Vagina (tissue), 2 donors: ENCODE data around the gene OLFML2A. TPM values are rescaled to one million over a fixed set of nuclear protein-coding genes. Genes with fewer than 3 reads are reported as not detected.

Experiments used
- DNase-seq, 2 donors: peaks; one replicate each; pipeline ENCODE4 v3.0.0-alpha.2; 2017; ENCODE audit errors: extremely low spot score in 2 of 2
- H3K27ac ChIP-seq: fragments of 200-600 bp; sonication (generic); one replicate; pipeline ENCODE4 v1.5.1; 2019
- H3K27me3 ChIP-seq: fragments of 200-600 bp; sonication (generic); one replicate; pipeline ENCODE4 v1.5.1; 2019
- H3K36me3 ChIP-seq, 2 donors: fragments of 200-600 bp; sonication (generic); one replicate each; pipeline ENCODE4 v1.5.1; 2017 to 2019
- H3K4me1 ChIP-seq: fragments of 200-600 bp; sonication (generic); one replicate; pipeline ENCODE4 v1.5.1; 2019
- H3K4me3 ChIP-seq, 2 donors: fragments of 200-600 bp; sonication (generic); 1 replicate in 1 of 2; 2 replicates in 1 of 2; pipeline ENCODE4 v1.5.1; 2016 to 2019
- H3K9me3 ChIP-seq: fragments of 200-600 bp; sonication (generic); one replicate; pipeline ENCODE4 v1.5.1; 2019
- POLR2A ChIP-seq, 2 donors: fragments of 450-650 bp; IDR thresholded peaks; one replicate each; pipeline ENCODE4 v1.6.1; 2017; ENCODE audit warnings: antibody characterized with exemption in 2 of 2, mild to moderate bottlenecking in 2 of 2, moderate library complexity in 2 of 2
- POLR2AphosphoS5 ChIP-seq, 2 donors: sonication (generic); formaldehyde crosslinking; IDR thresholded peaks; one replicate each; pipeline ENCODE4 v1.9.0; 2017; ENCODE audit warnings: antibody characterized with exemption in 2 of 2, mild to moderate bottlenecking in 2 of 2, low read depth in 1 of 2; ENCODE audit not compliant: insufficient read depth in 1 of 2
- intact Hi-C: fragments of 100-400 bp; cut with DNase I; formaldehyde crosslinking; loops from one replicate; pipeline ENCODE4 v1.15.1; 2023
- total RNA-seq: library from RNA; depleted of rRNA; stranded (reverse); fragments of >200 nt; gene quantifications from one replicate; pipeline ENCODE4 v1.2.3, GENCODE V29; 2016
- TF ChIP-seq, protein P1 (sequence below), 3 experiments: fragments of 450-650 bp in 2 of 3; fragments of 200-600 bp in 1 of 3; sonication (generic) in 1 of 3; IDR thresholded peaks; one replicate each; pipeline ENCODE4 v1.5.1; 2017 to 2019; ENCODE audit warnings: antibody characterized with exemption in 3 of 3, mild to moderate bottlenecking in 2 of 3, moderate library complexity in 2 of 3

The OLFML2A gene
- total RNA-seq, 1 donor from 2014 or later: 39.3 TPM

DNA sequence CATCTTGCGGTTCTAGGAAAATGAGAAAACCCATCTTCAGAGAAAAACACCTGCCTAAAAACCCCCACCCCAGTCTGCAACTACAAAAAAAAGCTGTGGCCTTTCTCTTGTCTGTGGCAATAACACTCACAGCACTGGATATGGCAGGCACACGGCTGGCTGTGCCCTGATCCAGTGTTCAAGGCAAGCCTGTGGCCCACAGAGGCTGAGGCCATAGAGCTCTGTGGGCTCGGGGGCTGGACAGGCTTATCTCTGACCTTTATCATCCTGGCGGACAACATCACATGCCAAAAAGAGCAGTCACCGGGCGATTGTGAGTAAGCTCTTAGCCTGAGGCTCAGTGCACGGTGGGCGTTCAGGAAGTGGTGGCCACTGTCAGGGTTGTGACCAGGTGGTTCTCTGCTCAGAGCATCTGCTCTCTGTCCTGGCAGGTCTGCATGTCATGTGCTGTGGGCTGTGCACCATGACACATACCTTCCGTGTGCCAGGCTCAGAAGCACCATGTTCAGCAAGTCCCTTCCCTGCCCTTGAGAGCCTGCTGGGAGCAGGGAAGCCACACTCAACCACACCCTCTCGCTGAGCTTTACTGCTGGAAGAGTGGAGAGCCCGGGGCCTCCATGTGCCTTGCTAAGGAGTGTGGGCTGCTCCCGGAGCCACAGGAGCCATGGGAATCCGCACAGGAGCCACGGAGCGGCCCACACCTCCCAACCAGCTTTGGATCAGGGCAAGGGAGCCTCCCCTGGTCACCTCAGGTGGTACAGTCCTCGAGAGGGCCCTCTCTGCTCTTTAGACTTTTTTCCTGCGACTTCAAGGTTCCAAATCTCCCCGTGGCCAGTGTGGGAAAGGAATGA is 41.7 kb downstream of the OLFML2A start:
- Histone ChIP-seq H3K27ac (peak overlapping the region; percentile 63), H3K36me3 (no peaks in the 10 kb centered on the region), H3K9me3 (no peaks in the 10 kb centered on the region), H3K27me3 (no peaks in the 10 kb centered on the region), H3K4me3 (no peak overlapping the region), H3K4me1 (peaks cover 30% of the 10 kb centered on the region)
- intact Hi-C loops: no loop called here
- no peak for DNase-seq
- TF ChIP-seq POLR2A (IDR thresholded peaks at IDR 0.05) (no peak), POLR2AphosphoS5 (IDR thresholded peaks at IDR 0.05; ENCODE audit: insufficient read depth in 1 of 2, low read depth in 1 of 2) (peak in 1 of 2 donors; percentile 70)

DNA sequence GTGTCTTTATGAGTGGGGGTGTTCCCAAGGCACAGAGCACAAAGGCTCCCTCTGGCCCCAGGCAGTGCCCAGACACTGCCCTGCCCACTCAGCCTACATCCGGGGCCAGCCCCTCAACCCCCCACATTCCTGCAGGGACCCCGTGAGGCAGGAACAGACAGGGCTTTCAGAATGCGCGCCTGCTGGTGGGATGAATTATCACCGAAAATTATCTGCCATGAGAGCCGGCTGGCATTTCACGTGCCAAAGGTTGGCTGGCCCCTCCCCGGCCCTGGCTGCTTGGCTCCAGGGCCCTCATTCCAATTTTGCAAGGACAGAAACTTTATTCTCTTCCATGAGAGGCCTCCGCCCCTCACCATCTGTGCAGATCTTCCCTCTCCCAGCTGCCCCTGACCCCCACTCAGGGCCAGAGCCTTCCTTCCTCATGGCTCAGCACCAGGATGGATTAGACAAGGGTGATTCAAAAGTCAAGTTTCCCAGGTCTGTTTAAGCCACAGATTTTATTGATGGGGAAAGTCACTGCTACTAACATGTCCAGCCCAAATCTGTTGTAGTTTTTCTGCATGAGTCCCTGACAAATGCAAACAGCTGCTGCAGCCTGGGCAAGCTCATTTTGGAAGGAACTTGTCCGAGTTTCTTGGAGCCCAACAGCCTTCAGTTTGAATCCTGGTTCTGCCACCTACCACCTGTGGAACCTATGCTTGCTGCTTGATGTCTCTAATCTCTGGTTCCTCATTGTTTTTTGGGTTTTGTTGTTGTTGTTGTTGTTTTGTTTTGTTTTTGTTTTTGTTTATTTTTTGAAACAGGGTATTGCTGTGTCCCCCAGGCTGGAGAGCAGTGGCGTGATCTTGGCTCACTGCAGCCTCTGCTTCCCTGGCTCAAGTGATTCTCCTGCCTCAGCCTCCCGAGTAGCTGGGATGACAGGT is 44.0 kb downstream of the OLFML2A start:
- no peak for DNase-seq
- intact Hi-C loops: no loop called here
- H3K27me3 ChIP-seq: no peaks in the 10 kb centered on the region
- H3K4me1 ChIP-seq: peaks cover 22% of the 10 kb centered on the region
- H3K4me3 ChIP-seq: no peak overlapping the region
- no peaks in the 10 kb centered on the region for H3K9me3 ChIP-seq
- H3K36me3 ChIP-seq: no peaks in the 10 kb centered on the region
- TF ChIP-seq, protein P1, sequence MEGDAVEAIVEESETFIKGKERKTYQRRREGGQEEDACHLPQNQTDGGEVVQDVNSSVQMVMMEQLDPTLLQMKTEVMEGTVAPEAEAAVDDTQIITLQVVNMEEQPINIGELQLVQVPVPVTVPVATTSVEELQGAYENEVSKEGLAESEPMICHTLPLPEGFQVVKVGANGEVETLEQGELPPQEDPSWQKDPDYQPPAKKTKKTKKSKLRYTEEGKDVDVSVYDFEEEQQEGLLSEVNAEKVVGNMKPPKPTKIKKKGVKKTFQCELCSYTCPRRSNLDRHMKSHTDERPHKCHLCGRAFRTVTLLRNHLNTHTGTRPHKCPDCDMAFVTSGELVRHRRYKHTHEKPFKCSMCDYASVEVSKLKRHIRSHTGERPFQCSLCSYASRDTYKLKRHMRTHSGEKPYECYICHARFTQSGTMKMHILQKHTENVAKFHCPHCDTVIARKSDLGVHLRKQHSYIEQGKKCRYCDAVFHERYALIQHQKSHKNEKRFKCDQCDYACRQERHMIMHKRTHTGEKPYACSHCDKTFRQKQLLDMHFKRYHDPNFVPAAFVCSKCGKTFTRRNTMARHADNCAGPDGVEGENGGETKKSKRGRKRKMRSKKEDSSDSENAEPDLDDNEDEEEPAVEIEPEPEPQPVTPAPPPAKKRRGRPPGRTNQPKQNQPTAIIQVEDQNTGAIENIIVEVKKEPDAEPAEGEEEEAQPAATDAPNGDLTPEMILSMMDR (IDR thresholded peaks at IDR 0.05): no peak
- TF ChIP-seq POLR2AphosphoS5 (IDR thresholded peaks at IDR 0.05; ENCODE audit: insufficient read depth in 1 of 2, low read depth in 1 of 2) (no peak), POLR2A (IDR thresholded peaks at IDR 0.05) (no peak)
- H3K27ac ChIP-seq: peak overlapping the region; percentile 9

DNA sequence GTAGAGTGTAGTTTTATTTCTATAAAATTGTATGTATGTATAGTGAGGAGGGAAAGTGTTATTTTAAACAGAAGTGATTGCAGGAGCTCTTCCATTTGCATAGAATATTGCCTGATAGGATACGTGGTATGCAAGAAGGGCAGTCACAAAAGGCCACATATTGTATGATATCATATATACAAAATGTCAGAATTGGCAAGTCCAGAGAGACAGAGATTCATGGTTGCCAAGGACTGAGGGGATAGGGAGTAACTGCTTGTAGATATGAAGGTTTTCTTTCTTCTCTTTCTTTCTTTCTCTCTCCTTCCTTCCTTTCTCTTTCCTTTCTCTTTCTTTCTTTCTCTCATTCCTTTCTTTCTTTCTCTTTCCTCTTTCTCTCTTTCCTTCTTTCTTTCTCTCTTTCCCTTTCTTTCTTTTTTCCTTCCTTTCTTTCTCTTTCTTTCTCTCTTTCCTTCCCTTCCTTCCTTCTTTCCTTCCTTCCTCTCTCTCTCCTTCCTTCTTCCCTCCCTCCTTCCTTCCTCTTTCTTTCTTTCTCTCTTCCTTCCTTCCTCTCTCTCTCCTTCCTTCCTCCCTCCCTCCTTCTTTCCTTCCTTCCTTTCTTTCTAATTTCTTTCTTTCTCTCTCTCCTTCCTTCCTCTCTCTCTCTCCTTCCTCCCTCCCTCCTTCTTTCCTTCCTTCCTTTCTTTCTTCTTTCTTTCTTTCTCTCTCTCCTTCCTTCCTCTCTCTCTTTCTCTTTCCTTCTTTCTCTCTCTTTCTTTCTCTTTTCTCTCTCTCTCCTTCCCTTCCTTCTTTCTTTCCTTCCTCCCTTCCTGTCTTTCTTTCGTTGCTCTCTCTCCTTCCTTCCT is 51.8 kb downstream of the OLFML2A start:
- TF ChIP-seq POLR2A (IDR thresholded peaks at IDR 0.05): no peak
- H3K27me3 ChIP-seq: no peaks in the 10 kb centered on the region
- H3K4me3 ChIP-seq: no peak overlapping the region
- intact Hi-C loops: no loop called here
- H3K4me1 ChIP-seq: peaks cover 17% of the 10 kb centered on the region
- DNase-seq: no peak
- no peaks in the 10 kb centered on the region for H3K9me3 ChIP-seq
- H3K36me3 ChIP-seq: no peaks in the 10 kb centered on the region
- no peak overlapping the region for H3K27ac ChIP-seq

DNA sequence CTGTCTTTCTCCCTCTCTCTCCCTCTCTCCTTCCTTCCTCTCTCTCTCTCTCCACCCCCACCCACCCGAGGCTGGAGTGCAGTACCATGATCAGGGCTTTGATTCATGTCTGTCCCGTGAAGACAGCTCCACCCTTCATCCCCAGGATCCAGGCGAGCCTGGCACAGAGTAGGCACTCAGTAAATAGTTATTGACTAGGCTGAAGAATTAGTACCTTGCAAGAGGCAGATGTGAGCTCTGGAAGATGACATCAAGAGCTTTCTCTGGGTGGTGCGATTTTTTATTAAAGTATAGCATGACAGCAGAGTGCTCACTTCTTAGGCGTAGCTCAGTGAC is 52.4 kb downstream of the OLFML2A start:
- no peaks in the 10 kb centered on the region for H3K27me3 ChIP-seq
- DNase-seq: no peak
- TF ChIP-seq, protein P1 (IDR thresholded peaks at IDR 0.05): no peak
- TF ChIP-seq POLR2A (IDR thresholded peaks at IDR 0.05) (no peak), POLR2AphosphoS5 (IDR thresholded peaks at IDR 0.05; ENCODE audit: insufficient read depth in 1 of 2, low read depth in 1 of 2) (no peak)
- intact Hi-C loops: no loop called here
- H3K4me3 ChIP-seq: no peak overlapping the region
- H3K27ac ChIP-seq: no peak overlapping the region
- peaks cover 21% of the 10 kb centered on the region for H3K4me1 ChIP-seq
- no peaks in the 10 kb centered on the region for H3K36me3 ChIP-seq
- H3K9me3 ChIP-seq: no peaks in the 10 kb centered on the region

DNA sequence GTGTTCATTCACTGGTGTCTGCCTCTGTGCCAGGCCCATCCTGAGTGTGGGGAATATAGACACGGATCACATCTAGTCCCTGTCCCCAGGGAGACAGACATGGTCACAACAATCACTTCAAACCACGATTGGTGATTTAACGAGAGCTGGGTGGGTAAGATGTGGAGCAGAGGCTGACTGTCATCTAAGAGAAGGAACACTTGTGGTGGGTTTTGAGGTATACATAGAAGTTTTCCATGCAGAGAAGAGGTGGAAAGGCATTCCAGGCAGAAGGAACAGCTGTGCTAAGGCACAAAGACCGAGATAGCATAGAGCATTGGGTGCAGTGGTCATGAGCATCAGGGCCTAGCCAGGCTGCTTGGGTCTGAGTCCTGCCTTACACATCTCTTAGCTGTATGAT is 53.7 kb downstream of the OLFML2A start:
- no peaks in the 10 kb centered on the region for H3K27me3 ChIP-seq
- H3K9me3 ChIP-seq: no peaks in the 10 kb centered on the region
- H3K4me1 ChIP-seq: peaks cover 33% of the 10 kb centered on the region
- no peak overlapping the region for H3K27ac ChIP-seq
- no peak overlapping the region for H3K4me3 ChIP-seq
- intact Hi-C loops: no loop called here
- TF ChIP-seq POLR2AphosphoS5 (IDR thresholded peaks at IDR 0.05; ENCODE audit: insufficient read depth in 1 of 2, low read depth in 1 of 2): no peak
- no peak for TF ChIP-seq POLR2A (IDR thresholded peaks at IDR 0.05)
- TF ChIP-seq, protein P1 (IDR thresholded peaks at IDR 0.05): no peak
- no peak for DNase-seq
- no peaks in the 10 kb centered on the region for H3K36me3 ChIP-seq
